Lower leg skin (tissue), 4 donors: ENCODE measurements around the gene TREX2. TPM values are rescaled to one million over a fixed set of nuclear protein-coding genes. Genes with fewer than 3 reads are reported as not detected.

Experiments
- DNase-seq, 2 donors: peaks; one replicate each; pipeline ENCODE4 v3.0.0-alpha.2; 2019; ENCODE audit warnings: low spot score in 2 of 2
- H3K4me3 ChIP-seq: fragments of 200-600 bp; sonication (generic); 2 replicates; pipeline ENCODE4 v1.5.1; 2017; ENCODE audit warnings: mild to moderate bottlenecking, low read depth; ENCODE audit not compliant: poor library complexity, severe bottlenecking
- CTCF ChIP-seq, 3 donors: fragments of 450-650 bp; IDR thresholded peaks; one replicate each; pipeline ENCODE4 v1.5.1; 2016; ENCODE audit warnings: antibody characterized with exemption in 3 of 3, mild to moderate bottlenecking in 3 of 3, moderate library complexity in 2 of 3
- POLR2A ChIP-seq, 2 donors: fragments of 450-650 bp; IDR thresholded peaks; one replicate each; pipeline ENCODE4 v1.6.1; 2016 to 2017; ENCODE audit warnings: antibody characterized with exemption in 2 of 2, mild to moderate bottlenecking in 1 of 2, moderate library complexity in 1 of 2
- WGBS, 2 donors: methylation state at CpG; one replicate each; pipeline ENCODE4 v1.1.5; 2018; 5-methylcytosine and 5-hydroxymethylcytosine counted together
- intact Hi-C: fragments of 100-400 bp; cut with DNase I; formaldehyde crosslinking; loops from one replicate; pipeline ENCODE4 v1.15.0; 2023; ENCODE audit warnings: low total_unique reads
- total RNA-seq, 4 donors: library from RNA; depleted of rRNA; stranded (reverse); fragments of >200 nt; gene quantifications; one replicate each; pipeline ENCODE4 v1.1.0, GENCODE V29; 2016

Gene TREX2
- total RNA-seq, 4 donors from 2014 or later = 76.4 to 129 (median 112) TPM

GRCh38 chrX:153442463-153442862, 3.4 kb downstream of the TREX2 start:
- TF ChIP-seq CTCF (IDR thresholded peaks at IDR 0.05) (no peak), POLR2A (IDR thresholded peaks at IDR 0.05) (no peak)
- no peak overlapping the region for H3K4me3 ChIP-seq
- DNase-seq = no peak
- 82 to 86% methylated on average over 5 of the region's 5 CpGs for WGBS, 2 donors
- intact Hi-C loops = no loop called here

- WGBS, 2 donors = 30 to 76% methylated on average over 9 of the region's 9 CpGs
- no peak for TF ChIP-seq CTCF (IDR thresholded peaks at IDR 0.05)
- no peak for TF ChIP-seq POLR2A (IDR thresholded peaks at IDR 0.05)
- DNase-seq = no peak
- no peak overlapping the region for H3K4me3 ChIP-seq
- intact Hi-C loops = no loop called here
Measured at GRCh38 chrX:153441981-153442380, 3.9 kb downstream of the TREX2 start.

- no peak for DNase-seq
- no peak for TF ChIP-seq CTCF (IDR thresholded peaks at IDR 0.05)
- TF ChIP-seq POLR2A (IDR thresholded peaks at IDR 0.05) = no peak
- no peak overlapping the region for H3K4me3 ChIP-seq
- 43 to 68% methylated on average over 7 of the region's 7 CpGs for WGBS, 2 donors
- intact Hi-C loops = no loop called here
Measured at GRCh38 chrX:153441296-153441695, 4.6 kb downstream of the TREX2 start.

- 56 to 61% methylated on average over 7 to 13 of the region's 13 CpGs for WGBS, 2 donors
- TF ChIP-seq POLR2A (IDR thresholded peaks at IDR 0.05) (no peak), CTCF (IDR thresholded peaks at IDR 0.05) (no peak)
- intact Hi-C loops = no loop called here
- DNase-seq = no peak
- H3K4me3 ChIP-seq = no peak overlapping the region
Measured at GRCh38 chrX:153440556-153441135, 5.2 kb downstream of the TREX2 start.

GRCh38 chrX:153439977-153440376, 5.9 kb downstream of the TREX2 start:
- WGBS, 2 donors = 83 to 93% methylated on average over 4 of the region's 4 CpGs
- no peak overlapping the region for H3K4me3 ChIP-seq
- intact Hi-C loops = no loop called here
- no peak for DNase-seq
- TF ChIP-seq POLR2A (IDR thresholded peaks at IDR 0.05) = no peak
- TF ChIP-seq CTCF (IDR thresholded peaks at IDR 0.05) = no peak

GRCh38 chrX:153438532-153438931, 7.3 kb downstream of the TREX2 start:
- no peak overlapping the region for H3K4me3 ChIP-seq
- WGBS, 2 donors = 26 to 48% methylated on average over 8 of the region's 8 CpGs
- intact Hi-C loops = no loop called here
- DNase-seq = no peak
- TF ChIP-seq CTCF (IDR thresholded peaks at IDR 0.05) (no peak), POLR2A (IDR thresholded peaks at IDR 0.05) (no peak)
